Measurements from ENCODE around the gene MAP3K3.

MAP3K3 gene

GRCh38 chr17:63622574-63623390 lies 565 bp downstream of the MAP3K3 start:
- peak; percentile 45 for DNase-seq

- no peak for DNase-seq
Measured at GRCh38 chr17:63623786-63624530, 1.7 kb downstream of the MAP3K3 start.

GRCh38 chr17:63624531-63624880 lies 2.3 kb downstream of the MAP3K3 start:
- no peak for DNase-seq

GRCh38 chr17:63626551-63627180 lies 4.4 kb downstream of the MAP3K3 start:
- DNase-seq: no peak

- no peak for DNase-seq
Measured at GRCh38 chr17:63629627-63630026, 7.4 kb downstream of the MAP3K3 start.

- no peak for DNase-seq
Measured at GRCh38 chr17:63631062-63631461, 8.8 kb downstream of the MAP3K3 start.

GRCh38 chr17:63631626-63632025 lies 9.4 kb downstream of the MAP3K3 start:
- DNase-seq: no peak

- no peak for DNase-seq
Measured at GRCh38 chr17:63633742-63634141, 11.5 kb downstream of the MAP3K3 start.

- peak; percentile 19 for DNase-seq
Measured at GRCh38 chr17:63634163-63634562, 11.9 kb downstream of the MAP3K3 start.

GRCh38 chr17:63634816-63635215 lies 12.6 kb downstream of the MAP3K3 start:
- DNase-seq: peak; percentile 14

- DNase-seq: no peak
Measured at GRCh38 chr17:63635290-63635689, 13.1 kb downstream of the MAP3K3 start.

- DNase-seq: no peak
Measured at GRCh38 chr17:63635787-63636186, 13.6 kb downstream of the MAP3K3 start.

- DNase-seq: no peak
Measured at GRCh38 chr17:63639125-63639524, 16.9 kb downstream of the MAP3K3 start.

GRCh38 chr17:63640038-63640437 lies 17.8 kb downstream of the MAP3K3 start:
- no peak for DNase-seq

GRCh38 chr17:63641692-63642448 lies 19.7 kb downstream of the MAP3K3 start:
- DNase-seq: no peak

- DNase-seq: no peak
Measured at GRCh38 chr17:63644846-63645245, 22.6 kb downstream of the MAP3K3 start.

- no peak for DNase-seq
Measured at GRCh38 chr17:63645775-63646487, 23.7 kb downstream of the MAP3K3 start.

GRCh38 chr17:63646488-63646806 lies 24.2 kb downstream of the MAP3K3 start:
- no peak for DNase-seq

GRCh38 chr17:63647065-63647725 lies 25.0 kb downstream of the MAP3K3 start:
- peak; percentile 82 for DNase-seq

GRCh38 chr17:63647936-63648335 lies 25.7 kb downstream of the MAP3K3 start:
- DNase-seq: peak; percentile 3

- no peak for DNase-seq
Measured at GRCh38 chr17:63649813-63650212, 27.6 kb downstream of the MAP3K3 start.

- no peak for DNase-seq
Measured at GRCh38 chr17:63652106-63652505, 29.9 kb downstream of the MAP3K3 start.
